BLaER1 (cell line): ENCODE measurements around the gene SLX4IP.

Experiments
- H3K27ac ChIP-seq: shearing (Covaris generic); formaldehyde crosslinking; 2 replicates; pipeline ENCODE4 v1.8.1; 2022
- H3K27me3 ChIP-seq: shearing (Covaris generic); formaldehyde crosslinking; 2 replicates; pipeline ENCODE4 v1.8.1; 2022
- H3K36me3 ChIP-seq: shearing (Covaris generic); formaldehyde crosslinking; 2 replicates; pipeline ENCODE4 v1.8.1; 2022
- H3K4me1 ChIP-seq: shearing (Covaris generic); formaldehyde crosslinking; 2 replicates; pipeline ENCODE4 v1.8.1; 2022
- H3K4me2 ChIP-seq: shearing (Covaris generic); formaldehyde crosslinking; 2 replicates; pipeline ENCODE4 v1.8.1; 2022
- H3K4me3 ChIP-seq: shearing (Covaris generic); formaldehyde crosslinking; 2 replicates; pipeline ENCODE4 v1.8.1; 2022
- H3K9ac ChIP-seq: shearing (Covaris generic); formaldehyde crosslinking; 2 replicates; pipeline ENCODE4 v1.8.1; 2022
- H3K9me3 ChIP-seq: shearing (Covaris generic); formaldehyde crosslinking; 2 replicates; pipeline ENCODE4 v1.8.1; 2022
- H4K20me1 ChIP-seq: shearing (Covaris generic); formaldehyde crosslinking; 2 replicates; pipeline ENCODE4 v1.8.1; 2022
- Cebpa-rat ChIP-seq: shearing (Covaris generic); IDR thresholded peaks from 2 replicates; pipeline ENCODE4 v1.8.1; 2022

SLX4IP gene

DNA sequence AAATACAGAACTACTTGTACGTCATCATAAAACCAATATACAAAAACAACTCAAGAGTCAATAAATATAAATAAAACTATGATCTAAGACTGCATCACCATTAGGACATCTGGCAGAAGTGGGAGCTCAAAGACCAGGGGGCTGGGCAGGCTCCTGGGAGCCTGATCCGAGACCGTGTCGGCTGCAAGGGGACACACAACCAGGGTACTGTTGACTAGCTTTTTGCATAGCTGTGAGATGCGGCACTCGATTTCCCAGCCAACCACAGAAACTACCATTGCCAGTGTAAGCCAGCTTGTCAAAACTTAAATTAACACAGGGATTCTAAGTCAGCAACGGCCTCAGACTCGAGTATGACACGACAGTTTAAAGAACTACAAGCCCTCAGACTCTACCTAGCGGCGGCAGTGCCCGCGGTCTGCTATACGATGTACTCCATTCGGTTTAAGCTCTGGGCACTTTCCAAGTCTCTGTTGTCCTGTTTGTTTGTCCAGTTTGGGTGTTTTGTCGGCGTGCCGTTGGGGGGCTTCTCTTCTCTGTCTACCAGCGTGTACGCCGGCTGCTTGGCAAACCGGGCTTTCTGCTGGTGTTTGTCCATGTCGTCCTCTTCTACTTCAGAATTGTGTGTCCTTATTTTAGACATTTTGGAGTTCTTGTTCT lies 204.1 kb downstream of the SLX4IP start:
- no peaks in the 10 kb centered on the region for H4K20me1 ChIP-seq
- H3K9ac ChIP-seq = no peak overlapping the region
- no peak for TF ChIP-seq Cebpa-rat
- no peak overlapping the region for H3K4me3 ChIP-seq
- no peaks in the 10 kb centered on the region for H3K36me3 ChIP-seq
- H3K9me3 ChIP-seq = no peaks in the 10 kb centered on the region
- H3K27me3 ChIP-seq = no peaks in the 10 kb centered on the region
- no peak overlapping the region for H3K4me2 ChIP-seq
- no peak overlapping the region for H3K27ac ChIP-seq
- H3K4me1 ChIP-seq = peaks cover 38% of the 10 kb centered on the region

DNA sequence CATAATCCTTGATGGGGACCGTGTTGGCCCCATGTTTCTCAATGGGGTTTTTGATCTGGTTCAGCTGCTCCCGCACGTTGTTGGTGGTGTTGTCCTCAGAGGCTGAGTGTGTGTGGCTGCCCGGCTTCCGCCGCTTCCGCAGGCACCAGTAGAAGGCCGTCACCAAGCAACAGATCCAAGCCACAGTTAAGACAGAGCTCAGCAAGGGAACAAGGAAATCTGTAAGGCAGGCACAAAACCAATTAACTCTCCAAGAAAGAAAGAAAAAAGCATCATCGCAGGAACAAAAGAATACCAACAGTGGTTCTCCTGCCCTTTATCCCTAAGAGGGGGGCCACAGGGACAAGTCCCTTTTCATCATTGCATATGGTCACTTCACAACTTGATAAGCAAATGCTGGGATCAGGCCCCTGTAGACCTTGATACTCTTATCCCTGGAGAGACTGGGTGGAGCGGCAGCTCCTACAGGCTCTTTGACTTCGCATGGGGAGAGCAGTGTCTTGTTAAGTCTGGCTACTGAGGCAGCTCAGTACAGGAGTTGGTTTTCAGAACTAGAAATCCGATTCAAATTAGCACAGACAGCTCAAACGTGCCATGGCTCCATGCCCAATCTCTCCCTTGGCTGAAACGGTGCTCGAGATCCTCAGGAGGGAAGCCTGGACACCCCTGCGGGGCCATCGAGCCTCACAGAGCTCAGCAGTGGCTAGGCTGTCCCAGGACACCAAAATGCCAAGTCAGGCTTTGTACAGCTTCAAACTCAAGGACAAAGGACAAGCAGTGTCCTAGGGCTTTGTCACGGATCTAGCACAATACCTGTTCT lies 204.8 kb downstream of the SLX4IP start:
- H3K27me3 ChIP-seq = no peaks in the 10 kb centered on the region
- no peaks in the 10 kb centered on the region for H4K20me1 ChIP-seq
- H3K9me3 ChIP-seq = no peaks in the 10 kb centered on the region
- TF ChIP-seq Cebpa-rat = no peak
- no peaks in the 10 kb centered on the region for H3K36me3 ChIP-seq
- H3K4me2 ChIP-seq = no peak overlapping the region
- H3K27ac ChIP-seq = no peak overlapping the region
- no peak overlapping the region for H3K9ac ChIP-seq
- no peak overlapping the region for H3K4me3 ChIP-seq
- H3K4me1 ChIP-seq = peaks cover 38% of the 10 kb centered on the region

DNA sequence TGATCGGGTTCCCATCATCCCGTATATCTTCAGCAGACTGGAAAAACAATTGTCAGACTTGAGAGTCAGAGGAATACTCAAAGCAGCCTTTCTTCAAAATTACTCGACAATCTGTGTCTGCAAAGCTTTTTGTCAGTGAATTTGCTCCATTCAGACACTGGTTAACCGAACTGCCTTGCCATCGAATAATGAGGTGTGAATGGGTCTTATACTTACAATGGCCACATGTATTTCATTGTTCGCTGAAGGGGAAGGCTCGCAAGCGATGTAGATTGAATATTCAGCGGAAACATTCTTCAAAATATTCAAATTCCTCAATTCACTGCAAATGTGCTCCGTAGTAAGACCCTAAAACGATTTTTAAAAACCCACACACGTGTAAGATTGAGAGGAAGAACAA lies 205.8 kb downstream of the SLX4IP start:
- H3K27ac ChIP-seq = no peak overlapping the region

DNA sequence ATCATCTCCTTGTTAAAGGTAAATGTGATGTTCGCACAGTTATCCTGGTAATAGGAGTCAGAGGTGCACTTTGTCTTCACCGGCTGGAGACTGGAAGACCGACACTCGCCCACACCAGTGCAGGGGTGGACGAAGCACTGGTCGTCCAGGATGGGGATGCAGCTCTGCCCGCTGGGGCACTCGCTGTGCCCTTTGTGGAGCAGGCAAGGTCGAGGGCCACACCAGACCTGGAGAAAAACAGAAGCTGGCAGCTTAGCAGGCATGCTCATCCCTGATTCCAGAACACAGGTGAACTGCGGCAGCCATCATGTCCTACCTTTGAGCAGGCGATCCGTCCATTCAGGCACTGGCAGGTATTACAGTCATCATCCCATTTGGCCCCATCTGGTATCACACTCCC lies 206.4 kb downstream of the SLX4IP start:
- Histone ChIP-seq H3K27ac (no peak overlapping the region), H3K27me3 (no peaks in the 10 kb centered on the region), H3K4me3 (no peak overlapping the region), H3K36me3 (no peaks in the 10 kb centered on the region), H3K9ac (no peak overlapping the region), H3K4me2 (no peak overlapping the region), H4K20me1 (no peaks in the 10 kb centered on the region), H3K4me1 (peaks cover 25% of the 10 kb centered on the region), H3K9me3 (no peaks in the 10 kb centered on the region)
- no peak for TF ChIP-seq Cebpa-rat

More for the DNA sequence above, 205.8 kb downstream of the SLX4IP start:
- Histone ChIP-seq H3K27me3 (no peaks in the 10 kb centered on the region), H3K4me3 (no peak overlapping the region), H4K20me1 (no peaks in the 10 kb centered on the region), H3K4me2 (no peak overlapping the region), H3K9me3 (no peaks in the 10 kb centered on the region), H3K4me1 (peaks cover 28% of the 10 kb centered on the region), H3K36me3 (no peaks in the 10 kb centered on the region), H3K9ac (no peak overlapping the region)
- no peak for TF ChIP-seq Cebpa-rat

DNA sequence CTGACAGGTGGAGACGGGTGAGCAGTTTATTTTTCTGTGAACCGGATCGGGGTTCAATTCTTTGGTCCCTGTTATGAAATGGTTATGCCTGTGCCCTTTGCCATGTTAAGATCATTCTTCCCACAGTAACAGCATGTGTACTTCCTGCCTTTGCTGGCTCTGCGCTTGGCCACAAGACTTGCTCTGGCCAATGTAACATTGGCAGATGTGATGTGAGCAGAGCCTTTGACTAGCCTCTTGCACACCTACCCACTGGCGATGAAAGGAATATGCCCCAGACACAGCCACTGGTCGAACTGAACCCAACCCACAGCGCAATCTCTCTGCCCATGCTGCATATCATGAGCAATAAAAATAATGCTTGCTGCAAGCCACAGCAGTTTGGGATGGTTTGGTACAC lies 206.8 kb downstream of the SLX4IP start:
- H4K20me1 ChIP-seq = no peaks in the 10 kb centered on the region
- H3K4me2 ChIP-seq = no peak overlapping the region
- H3K27ac ChIP-seq = no peak overlapping the region
- H3K27me3 ChIP-seq = no peaks in the 10 kb centered on the region
- H3K4me1 ChIP-seq = peaks cover 25% of the 10 kb centered on the region
- TF ChIP-seq Cebpa-rat = no peak
- no peak overlapping the region for H3K4me3 ChIP-seq
- no peak overlapping the region for H3K9ac ChIP-seq
- H3K36me3 ChIP-seq = no peaks in the 10 kb centered on the region
- no peaks in the 10 kb centered on the region for H3K9me3 ChIP-seq

DNA sequence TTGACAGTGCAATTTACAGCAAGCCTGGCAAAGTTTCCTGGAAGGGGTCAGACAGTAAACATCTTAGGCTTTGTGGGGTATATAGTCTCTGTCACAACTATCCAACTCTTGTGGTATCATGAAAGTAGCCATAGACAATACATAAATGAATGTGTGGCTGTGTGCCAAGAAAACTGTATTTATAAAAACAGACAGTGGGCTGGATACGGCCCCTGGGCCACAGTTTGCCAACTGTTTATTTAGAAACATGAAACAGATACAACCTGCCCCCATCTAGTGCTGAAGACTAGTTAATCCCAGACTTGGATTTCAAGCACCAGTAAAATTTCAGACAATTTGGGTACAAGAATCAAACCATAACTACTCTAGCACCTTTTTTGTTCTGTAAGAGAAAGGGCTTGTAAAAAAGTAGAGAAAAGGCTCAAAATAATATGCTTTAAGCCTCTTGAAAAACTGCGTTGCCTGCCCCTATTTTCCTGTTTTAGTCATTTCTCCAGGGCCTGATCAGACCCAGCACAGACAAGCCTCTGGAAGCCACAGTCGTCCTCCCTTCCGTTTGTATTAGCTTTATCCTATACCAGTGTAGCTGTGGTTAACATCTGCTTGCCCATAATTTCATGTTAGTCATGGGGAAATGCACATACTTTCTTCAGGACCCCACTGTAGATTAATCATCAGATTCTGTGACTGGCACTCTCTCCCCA lies 207.9 kb downstream of the SLX4IP start:
- no peaks in the 10 kb centered on the region for H3K27me3 ChIP-seq
- no peaks in the 10 kb centered on the region; the same call in 1 of the 2 replicates for H4K20me1 ChIP-seq
- no peaks in the 10 kb centered on the region for H3K36me3 ChIP-seq
- H3K9ac ChIP-seq = no peak overlapping the region
- H3K27ac ChIP-seq = no peak overlapping the region
- peaks cover 29% of the 10 kb centered on the region for H3K4me1 ChIP-seq
- peak overlapping the region; percentile 70 for H3K4me2 ChIP-seq
- TF ChIP-seq Cebpa-rat = no peak
- H3K9me3 ChIP-seq = no peaks in the 10 kb centered on the region
- no peak overlapping the region for H3K4me3 ChIP-seq

DNA sequence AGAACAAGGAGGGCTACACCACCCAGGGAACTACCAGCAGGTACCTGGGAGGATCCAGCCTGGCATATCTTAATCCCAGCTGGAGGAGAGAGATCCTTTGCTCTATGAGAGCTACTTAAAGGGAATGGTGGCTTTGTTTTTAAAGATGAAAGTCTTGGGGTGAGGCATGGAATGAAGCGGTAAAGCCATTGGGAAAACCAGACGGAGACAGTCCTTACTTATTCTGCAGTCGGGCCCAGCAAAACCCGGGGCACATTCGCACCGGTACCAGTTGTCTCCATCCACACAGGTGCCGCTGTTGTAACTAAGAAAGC lies 208.4 kb downstream of the SLX4IP start:
- Histone ChIP-seq H4K20me1 (no peaks in the 10 kb centered on the region; the same call in 1 of the 2 replicates), H3K27ac (no peak overlapping the region), H3K27me3 (no peaks in the 10 kb centered on the region), H3K9ac (no peak overlapping the region), H3K4me2 (peak overlapping the region; percentile 70), H3K9me3 (no peaks in the 10 kb centered on the region), H3K36me3 (no peaks in the 10 kb centered on the region), H3K4me3 (no peak overlapping the region), H3K4me1 (peaks cover 34% of the 10 kb centered on the region)
- TF ChIP-seq Cebpa-rat = no peak

DNA sequence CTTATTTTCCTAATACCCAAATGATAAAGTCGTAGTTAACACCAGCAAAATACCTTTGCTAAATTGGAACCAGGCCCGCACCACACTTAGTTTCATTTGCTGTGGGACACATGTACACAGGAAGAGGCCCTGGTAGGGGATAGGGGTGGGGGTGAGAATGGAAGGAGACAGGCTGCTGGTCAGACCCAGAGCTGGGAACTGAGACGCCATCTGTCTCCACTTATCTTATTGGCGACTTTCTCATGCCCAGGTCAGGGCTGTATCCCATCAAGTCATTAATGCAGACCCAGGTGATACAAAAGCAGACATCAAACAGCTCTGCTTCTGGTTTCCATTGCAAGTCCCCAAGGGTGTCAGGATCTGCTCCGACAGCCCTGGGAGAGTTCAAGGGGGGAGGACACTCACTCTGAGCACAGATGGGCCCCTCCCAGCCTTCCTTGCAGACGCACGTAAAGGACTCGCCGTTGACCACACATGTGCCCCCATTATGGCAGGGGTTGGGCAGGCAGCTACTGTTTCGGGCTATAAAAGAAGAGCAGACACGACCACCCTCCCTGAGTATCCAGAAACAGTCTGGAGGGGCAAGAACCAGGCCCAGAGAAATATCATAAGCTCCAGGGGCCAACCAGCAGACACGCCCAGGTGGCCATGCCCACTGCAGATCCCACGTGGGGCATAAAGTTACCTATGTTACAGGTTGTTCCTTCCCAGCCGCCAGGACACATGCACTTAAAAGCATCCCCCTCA lies 209.5 kb downstream of the SLX4IP start:
- Histone ChIP-seq H3K4me2 (peak overlapping the region; percentile 70), H3K4me1 (peaks cover 44% of the 10 kb centered on the region), H4K20me1 (no peaks in the 10 kb centered on the region; the same call in 1 of the 2 replicates), H3K36me3 (no peaks in the 10 kb centered on the region), H3K9me3 (no peaks in the 10 kb centered on the region), H3K27ac (no peak overlapping the region), H3K4me3 (no peak overlapping the region), H3K27me3 (no peaks in the 10 kb centered on the region), H3K9ac (no peak overlapping the region)
- TF ChIP-seq Cebpa-rat = no peak

DNA sequence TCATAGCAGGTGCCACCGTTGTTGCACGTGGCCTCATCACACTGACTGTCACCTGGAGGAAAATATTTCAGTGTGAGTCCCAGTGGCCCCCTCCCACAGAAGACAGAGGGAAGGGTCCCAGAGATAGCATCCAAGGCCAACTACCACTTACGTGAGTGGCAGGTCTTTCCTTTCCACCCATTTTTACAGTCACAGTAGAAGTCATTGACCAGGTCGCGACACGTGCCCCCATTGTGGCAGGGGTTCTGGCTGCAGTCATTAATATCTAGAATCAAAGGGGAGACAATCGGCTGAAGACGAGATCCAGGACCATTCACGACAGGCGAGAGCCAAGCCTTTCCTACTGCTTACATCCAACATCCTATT lies 210.1 kb downstream of the SLX4IP start:
- Histone ChIP-seq H3K36me3 (no peaks in the 10 kb centered on the region), H3K27ac (no peak overlapping the region), H4K20me1 (no peaks in the 10 kb centered on the region; the same call in 1 of the 2 replicates), H3K27me3 (no peaks in the 10 kb centered on the region), H3K4me1 (peaks cover 44% of the 10 kb centered on the region), H3K9ac (no peak overlapping the region), H3K9me3 (no peaks in the 10 kb centered on the region), H3K4me2 (no peak overlapping the region), H3K4me3 (no peak overlapping the region)
- TF ChIP-seq Cebpa-rat = no peak
